Measurements from ENCODE around the gene MPHOSPH6. TPM values are rescaled to one million over a fixed set of nuclear protein-coding genes. Genes with fewer than 3 reads are reported as not detected.

Gene MPHOSPH6
- total and polyA plus RNA-seq, 2 experiments from 2014 or later: 9.3 to 26.2 TPM

GRCh38 chr16:82156761-82157533, 13.1 kb downstream of the MPHOSPH6 start:
- H3K27me3 ChIP-seq: no peaks in the 10 kb centered on the region
- no peak overlapping the region for H3K4me3 ChIP-seq
- DNase-seq (ENCODE audit: low read depth in 1 of 2, low spot score in 1 of 2): peak in 1 of 2 donors; percentile 82
- no peaks in the 10 kb centered on the region for H3K9me3 ChIP-seq (ENCODE audit: low read depth)
- peaks cover 9% of the 10 kb centered on the region for H3K4me1 ChIP-seq (ENCODE audit: low read depth)
- no peak overlapping the region for H3K27ac ChIP-seq
- no peak for TF ChIP-seq CTCF (IDR thresholded peaks at IDR 0.05; ENCODE audit: low read depth, low read length)
- peaks cover 12% of the 10 kb centered on the region for H3K36me3 ChIP-seq

- Histone ChIP-seq H3K27ac (no peak overlapping the region), H3K4me3 (no peak overlapping the region)
These were observed 17.3 kb downstream of the MPHOSPH6 start for GRCh38 chr16:82152641-82153112.

GRCh38 chr16:82152196-82152595, 17.8 kb downstream of the MPHOSPH6 start:
- no peak overlapping the region for H3K27ac ChIP-seq
- H3K4me1 ChIP-seq (ENCODE audit: low read depth): peaks cover 10% of the 10 kb centered on the region
- no peak for TF ChIP-seq CTCF (IDR thresholded peaks at IDR 0.05; ENCODE audit: low read depth, low read length)
- H3K27me3 ChIP-seq: no peaks in the 10 kb centered on the region
- H3K4me3 ChIP-seq: no peak overlapping the region
- peaks cover 14% of the 10 kb centered on the region for H3K36me3 ChIP-seq
- peak in 1 of 2 donors; percentile 9 for DNase-seq (ENCODE audit: low read depth in 1 of 2, low spot score in 1 of 2)
- no peaks in the 10 kb centered on the region for H3K9me3 ChIP-seq (ENCODE audit: low read depth)

More at GRCh38 chr16:82152641-82153112, 17.3 kb downstream of the MPHOSPH6 start:
- H3K27me3 ChIP-seq: no peaks in the 10 kb centered on the region
- no peak for TF ChIP-seq CTCF (IDR thresholded peaks at IDR 0.05; ENCODE audit: low read depth, low read length)
- no peaks in the 10 kb centered on the region for H3K9me3 ChIP-seq (ENCODE audit: low read depth)
- H3K4me1 ChIP-seq (ENCODE audit: low read depth): peaks cover 10% of the 10 kb centered on the region
- DNase-seq (ENCODE audit: low read depth in 1 of 2, low spot score in 1 of 2): no peak
- peaks cover 14% of the 10 kb centered on the region for H3K36me3 ChIP-seq

GRCh38 chr16:82150549-82150948, 19.5 kb downstream of the MPHOSPH6 start:
- H3K27ac ChIP-seq: no peak overlapping the region
- no peak for TF ChIP-seq CTCF (IDR thresholded peaks at IDR 0.05; ENCODE audit: low read depth, low read length)
- H3K9me3 ChIP-seq (ENCODE audit: low read depth): no peaks in the 10 kb centered on the region
- DNase-seq (ENCODE audit: low read depth in 1 of 2, low spot score in 1 of 2): no peak
- H3K36me3 ChIP-seq: peaks cover 14% of the 10 kb centered on the region
- peaks cover 10% of the 10 kb centered on the region for H3K4me1 ChIP-seq (ENCODE audit: low read depth)
- no peak overlapping the region for H3K4me3 ChIP-seq
- no peaks in the 10 kb centered on the region for H3K27me3 ChIP-seq

- no peaks in the 10 kb centered on the region for H3K9me3 ChIP-seq (ENCODE audit: low read depth)
- H3K36me3 ChIP-seq: peaks cover 14% of the 10 kb centered on the region
- no peak overlapping the region for H3K27ac ChIP-seq
- peaks cover 10% of the 10 kb centered on the region for H3K4me1 ChIP-seq (ENCODE audit: low read depth)
- H3K27me3 ChIP-seq: no peaks in the 10 kb centered on the region
- no peak overlapping the region for H3K4me3 ChIP-seq
- no peak for DNase-seq (ENCODE audit: low read depth in 1 of 2, low spot score in 1 of 2)
- TF ChIP-seq CTCF (IDR thresholded peaks at IDR 0.05; ENCODE audit: low read depth, low read length): no peak
These were observed 20.5 kb downstream of the MPHOSPH6 start for GRCh38 chr16:82149536-82149935.

All from cardiac muscle cell (in vitro differentiated cells and primary cell).